H9 (cell line): ENCODE measurements around the gene CAMTA1. TPM values are rescaled to one million over a fixed set of nuclear protein-coding genes. Genes with fewer than 3 reads are reported as not detected.

ENCODE experiments used
- DNase-seq: peaks from one replicate; pipeline ENCODE4 v3.0.0-alpha.2; 2017
- H2AFZ ChIP-seq: one replicate; pipeline ENCODE4 v1.6.1; 2013; ENCODE audit warnings: mild to moderate bottlenecking, low read length, control low read depth, moderate library complexity
- H2AK5ac ChIP-seq: 2 replicates; pipeline ENCODE4 v1.6.1; 2013; ENCODE audit warnings: low read length, control low read depth, mixed read lengths; ENCODE audit not compliant: insufficient read length
- H2BK120ac ChIP-seq: one replicate; pipeline ENCODE4 v1.6.1; 2013; ENCODE audit warnings: low read depth, mild to moderate bottlenecking, low read length, control low read depth, inconsistent platforms; ENCODE audit not compliant: poor library complexity, severe bottlenecking
- H2BK12ac ChIP-seq: 2 replicates; pipeline ENCODE4 v1.6.1; 2013; ENCODE audit warnings: low read length, control low read depth, mixed read lengths, low read depth; ENCODE audit not compliant: insufficient read length
- H2BK15ac ChIP-seq: 2 replicates; pipeline ENCODE4 v1.6.1; 2013; ENCODE audit warnings: low read depth, low read length, control low read depth
- H2BK20ac ChIP-seq: one replicate; pipeline ENCODE4 v1.6.1; 2013; ENCODE audit warnings: low read depth, mild to moderate bottlenecking, low read length, control low read depth, inconsistent platforms; ENCODE audit not compliant: poor library complexity, severe bottlenecking
- H2BK5ac ChIP-seq: 2 replicates; pipeline ENCODE4 v1.6.1; 2013; ENCODE audit warnings: low read length, control low read depth, mixed read lengths; ENCODE audit not compliant: insufficient read length
- H3K14ac ChIP-seq: 2 replicates; pipeline ENCODE4 v1.6.1; 2013; ENCODE audit warnings: low read length, control low read depth; ENCODE audit not compliant: insufficient read depth
- H3K18ac ChIP-seq: 2 replicates; pipeline ENCODE4 v1.6.1; 2013; ENCODE audit warnings: low read depth, mild to moderate bottlenecking, mixed read lengths, low read length, control low read depth; ENCODE audit not compliant: insufficient read length
- H3K23ac ChIP-seq: 2 replicates; pipeline ENCODE4 v1.6.1; 2013; ENCODE audit warnings: low read length, control low read depth, mixed read lengths, low read depth; ENCODE audit not compliant: insufficient read length
- H3K23me2 ChIP-seq: 2 replicates; pipeline ENCODE4 v1.6.1; 2013; ENCODE audit warnings: low read depth, mild to moderate bottlenecking, mixed read lengths, low read length, control low read depth; ENCODE audit not compliant: insufficient read length, poor library complexity, severe bottlenecking
- H3K27ac ChIP-seq: 2 replicates; pipeline ENCODE4 v1.5.1; 2013; ENCODE audit warnings: low read length, control low read depth, mixed read lengths, low read depth; ENCODE audit not compliant: insufficient read length
- H3K27me3 ChIP-seq: 2 replicates; pipeline ENCODE4 v1.6.1; 2013; ENCODE audit warnings: low read length, control low read depth, inconsistent platforms; ENCODE audit not compliant: insufficient read depth
- H3K4ac ChIP-seq: 2 replicates; pipeline ENCODE4 v1.6.1; 2013; ENCODE audit warnings: low read depth, mild to moderate bottlenecking, control low read depth, inconsistent platforms, low read length, moderate library complexity
- H3K4me1 ChIP-seq: 2 replicates; pipeline ENCODE4 v1.6.1; 2013; ENCODE audit warnings: low read length, control low read depth, inconsistent platforms; ENCODE audit not compliant: insufficient read depth
- H3K4me2 ChIP-seq: 2 replicates; pipeline ENCODE4 v1.6.1; 2013; ENCODE audit warnings: low read length, control low read depth, mixed read lengths; ENCODE audit not compliant: insufficient read length, insufficient read depth
- H3K56ac ChIP-seq: 2 replicates; pipeline ENCODE4 v1.6.1; 2013; ENCODE audit warnings: low read depth, mild to moderate bottlenecking, mixed read lengths, low read length, control low read depth; ENCODE audit not compliant: insufficient read length
- H3K79me1 ChIP-seq: 2 replicates; pipeline ENCODE4 v1.6.1; 2013; ENCODE audit warnings: low read depth, mild to moderate bottlenecking, moderate library complexity, low read length, control low read depth, inconsistent platforms; ENCODE audit not compliant: insufficient read depth, poor library complexity, severe bottlenecking
- H3K79me2 ChIP-seq: 2 replicates; pipeline ENCODE4 v1.6.1; 2013; ENCODE audit warnings: low read length, control low read depth, inconsistent platforms; ENCODE audit not compliant: insufficient read depth
- H3K9ac ChIP-seq: 2 replicates; pipeline ENCODE4 v1.6.1; 2013; ENCODE audit warnings: low read length, control low read depth, mixed read lengths; ENCODE audit not compliant: insufficient read length; ENCODE audit errors: extremely low read depth
- H3K9me3 ChIP-seq: one replicate; pipeline ENCODE4 v1.6.1; 2013; ENCODE audit warnings: low read depth, low read length, inconsistent platforms; ENCODE audit not compliant: control insufficient read depth
- H3T11ph ChIP-seq: one replicate; pipeline ENCODE4 v1.6.1; 2013; ENCODE audit warnings: mild to moderate bottlenecking, low read length, control low read depth, inconsistent platforms
- H4K20me1 ChIP-seq: one replicate; pipeline ENCODE4 v1.6.1; 2013; ENCODE audit not compliant: control insufficient read depth, insufficient read length, insufficient read depth
- H4K5ac ChIP-seq: 2 replicates; pipeline ENCODE4 v1.6.1; 2013; ENCODE audit warnings: low read depth, mild to moderate bottlenecking, mixed read lengths, low read length, control low read depth; ENCODE audit not compliant: insufficient read length
- H4K8ac ChIP-seq: replicated peaks from 2 replicates; pipeline ENCODE4 v1.6.1; 2013; ENCODE audit warnings: low read length, control low read depth, mixed read lengths, low read depth; ENCODE audit not compliant: insufficient read length
- H4K91ac ChIP-seq: 2 replicates; pipeline ENCODE4 v1.6.1; 2013; ENCODE audit warnings: low read depth, mild to moderate bottlenecking, moderate library complexity, mixed read lengths, low read length, control low read depth; ENCODE audit not compliant: insufficient read length
- H3K27ac Mint-ChIP-seq, 3 experiments: 2 replicates in 2 of 3; 3 replicates in 1 of 3; pipeline ENCODE4 v1.8.0; 2020 to 2021; ENCODE audit warnings: mixed read lengths in 3 of 3, mild to moderate bottlenecking in 1 of 3, moderate library complexity in 1 of 3
- H3K27me3 Mint-ChIP-seq: 2 replicates; pipeline ENCODE4 v1.8.0; 2021; ENCODE audit warnings: low read depth, mild to moderate bottlenecking, moderate library complexity, mixed read lengths
- H3K36me3 Mint-ChIP-seq, 3 experiments: 2 replicates in 2 of 3; 3 replicates in 1 of 3; pipeline ENCODE4 v1.8.0; 2020 to 2021; ENCODE audit warnings: low read depth in 3 of 3, mixed read lengths in 3 of 3; ENCODE audit not compliant: insufficient read depth in 1 of 3
- H3K4me1 Mint-ChIP-seq, 2 experiments: 2 replicates each; pipeline ENCODE4 v1.8.0; 2020; ENCODE audit warnings: mixed read lengths in 2 of 2
- H3K4me3 Mint-ChIP-seq, 2 experiments: 2 replicates in 1 of 2; 3 replicates in 1 of 2; pipeline ENCODE4 v1.8.0; 2020 to 2021; ENCODE audit warnings: mild to moderate bottlenecking in 2 of 2, mixed read lengths in 2 of 2, moderate library complexity in 1 of 2
- H3K9me3 Mint-ChIP-seq, 2 experiments: 2 replicates in 1 of 2; 3 replicates in 1 of 2; pipeline ENCODE4 v1.8.0; 2020; ENCODE audit warnings: mild to moderate bottlenecking in 2 of 2, mixed read lengths in 2 of 2, moderate library complexity in 1 of 2
- WGBS: extraction: QIAGEN DNeasy Blood & Tissue Kit; methylation state at CpG from one replicate; pipeline ENCODE4 v1.1.7; 2013; ENCODE audit warnings: missing lambda C conversion rate, low lambda C conversion rate, mixed read lengths; ENCODE audit not compliant: insufficient read length; ENCODE audit errors: extremely low coverage; 5-methylcytosine and 5-hydroxymethylcytosine counted together
- total RNA-seq: library from RNA; stranded (reverse); gene quantifications from 2 replicates; pipeline ENCODE4 v1.2.1, GENCODE V29; 2021
- TF ChIP-seq, protein P1 (sequence below): fragments of 200-600 bp; sonication (generic); conservative IDR thresholded peaks from 3 replicates; pipeline ENCODE4 v1.8.0; 2021; ENCODE audit warnings: antibody characterized with exemption, mild to moderate bottlenecking

CAMTA1 gene
- total RNA-seq, 1 experiment from 2014 or later: 115 TPM

DNA sequence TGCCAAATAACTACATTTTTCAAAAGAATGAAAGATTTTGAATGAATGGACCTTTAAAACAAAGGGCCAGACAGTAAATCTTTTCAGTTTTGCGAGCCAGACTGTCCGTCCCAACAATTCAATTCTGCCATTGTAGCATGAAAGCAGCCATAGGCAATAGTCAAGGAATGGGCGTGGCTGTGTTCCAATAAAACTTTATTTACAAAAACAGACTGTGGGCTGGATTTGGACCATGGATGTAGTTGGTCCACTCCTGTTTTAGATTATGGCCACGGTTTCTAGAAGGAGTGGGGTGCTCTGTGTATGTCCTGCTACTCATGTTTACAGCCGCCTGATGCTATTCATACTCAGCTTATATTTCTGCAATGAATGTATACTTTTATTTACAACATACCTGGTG lies 474.7 kb downstream of the CAMTA1 start:
- DNase-seq: no peak
- no CpG with 5 or more reads among the region's 5 CpGs for WGBS
- no peak overlapping the region for H3K27ac Mint-ChIP-seq

More for the DNA sequence above, 474.7 kb downstream of the CAMTA1 start:
- Histone ChIP-seq H3K9me3 (no peaks in the 10 kb centered on the region), H3T11ph (no peak overlapping the region), H4K91ac (no peak overlapping the region), H2BK120ac (no peak overlapping the region), H2AFZ (no peak overlapping the region), H4K5ac (no peak overlapping the region), H3K23me2 (peaks cover 4% of the 10 kb centered on the region), H4K8ac (no peak overlapping the region), H3K4me2 (no peak overlapping the region), H3K27me3 (no peaks in the 10 kb centered on the region), H3K4me1 (peaks cover 6% of the 10 kb centered on the region; the same call in 1 of the 2 replicates), H2BK12ac (no peak overlapping the region), H3K23ac (no peak overlapping the region), H3K14ac (no peak overlapping the region), H2BK5ac (no peak overlapping the region), H2AK5ac (no peak overlapping the region), H3K4ac (no peak overlapping the region), H2BK20ac (no peak overlapping the region), H3K18ac (no peak overlapping the region), H4K20me1 (no peaks in the 10 kb centered on the region), H3K79me1 (no peaks in the 10 kb centered on the region), H2BK15ac (no peak overlapping the region), H3K56ac (no peak overlapping the region), H3K9ac (no peak overlapping the region), H3K79me2 (no peaks in the 10 kb centered on the region), H3K27ac (no peak overlapping the region)
- Mint-ChIP-seq H3K4me1 (peaks cover 24 to 25% of the 10 kb centered on the region in 2 experiments), H3K9me3 (no peaks in the 10 kb centered on the region), H3K4me3 (no peak overlapping the region), H3K36me3 (no peaks in the 10 kb centered on the region), H3K27me3 (no peaks in the 10 kb centered on the region; the same call in 1 of the 2 replicates)
- TF ChIP-seq, protein P1, sequence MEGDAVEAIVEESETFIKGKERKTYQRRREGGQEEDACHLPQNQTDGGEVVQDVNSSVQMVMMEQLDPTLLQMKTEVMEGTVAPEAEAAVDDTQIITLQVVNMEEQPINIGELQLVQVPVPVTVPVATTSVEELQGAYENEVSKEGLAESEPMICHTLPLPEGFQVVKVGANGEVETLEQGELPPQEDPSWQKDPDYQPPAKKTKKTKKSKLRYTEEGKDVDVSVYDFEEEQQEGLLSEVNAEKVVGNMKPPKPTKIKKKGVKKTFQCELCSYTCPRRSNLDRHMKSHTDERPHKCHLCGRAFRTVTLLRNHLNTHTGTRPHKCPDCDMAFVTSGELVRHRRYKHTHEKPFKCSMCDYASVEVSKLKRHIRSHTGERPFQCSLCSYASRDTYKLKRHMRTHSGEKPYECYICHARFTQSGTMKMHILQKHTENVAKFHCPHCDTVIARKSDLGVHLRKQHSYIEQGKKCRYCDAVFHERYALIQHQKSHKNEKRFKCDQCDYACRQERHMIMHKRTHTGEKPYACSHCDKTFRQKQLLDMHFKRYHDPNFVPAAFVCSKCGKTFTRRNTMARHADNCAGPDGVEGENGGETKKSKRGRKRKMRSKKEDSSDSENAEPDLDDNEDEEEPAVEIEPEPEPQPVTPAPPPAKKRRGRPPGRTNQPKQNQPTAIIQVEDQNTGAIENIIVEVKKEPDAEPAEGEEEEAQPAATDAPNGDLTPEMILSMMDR: no peak
